ENCODE data around the gene GTF3C4. TPM values are rescaled to one million over a fixed set of nuclear protein-coding genes. Genes with fewer than 3 reads are reported as not detected.

The GTF3C4 gene
- total and polyA plus RNA-seq, 2 of the 8 experiments (the other 6 are each of a cell fraction or from before 2014, with no cell fraction given) = 6.8 to 39.2 TPM

GRCh38 chr9:132694144-132694543 is 23.9 kb downstream of the GTF3C4 start:
- Histone ChIP-seq H2BK5ac (ENCODE audit: low read depth, low read length) (no peak overlapping the region), H4K8ac (ENCODE audit: extremely low read depth, insufficient read depth, low read length) (no peak overlapping the region), H3K9ac (replicated peaks in 1 of 4; ENCODE audit: extremely low read depth in 1 of 4, low read depth in 3 of 4, low read length in 3 of 4) (no peak overlapping the region), H4K5ac (ENCODE audit: insufficient read length, low read depth, low read length) (no peak overlapping the region), H3K27me3 (replicated peaks in 1 of 4; ENCODE audit: control insufficient read depth in 3 of 4, extremely low read depth in 1 of 4, insufficient read depth in 3 of 4, low read length in 3 of 4) (no peaks in the 10 kb centered on the region), H3K36me3 (ENCODE audit: control insufficient read depth in 2 of 4, insufficient read depth in 4 of 4, low read length in 3 of 4) (peaks cover 3 to 21% (median 13%) of the 10 kb centered on the region in 4 experiments; a peak in 7 of 8 replicates), H3K79me1 (ENCODE audit: low read depth, low read length) (no peaks in the 10 kb centered on the region), H2AFZ (ENCODE audit: low read length) (no peak overlapping the region), H3K4ac (replicated peaks; ENCODE audit: insufficient read length, low read depth, low read length) (no peak overlapping the region), H3K4me1 (replicated peaks in 1 of 4; ENCODE audit: control insufficient read depth in 3 of 4, insufficient read depth in 4 of 4, low read length in 3 of 4) (no peaks in the 10 kb centered on the region), H4K91ac (replicated peaks; ENCODE audit: insufficient read length, low read length) (no peak overlapping the region), H2BK20ac (ENCODE audit: low read length) (no peak overlapping the region), H3K4me2 (ENCODE audit: insufficient read depth in 1 of 2, low read depth in 2 of 2, low read length in 2 of 2) (no peak overlapping the region), H2BK12ac (ENCODE audit: low read depth, low read length) (no peak overlapping the region), H3K4me3 (ENCODE audit: extremely low read depth in 1 of 4, insufficient read depth in 2 of 4, low read depth in 3 of 4, low read length in 4 of 4) (no peak overlapping the region), H3K27ac (ENCODE audit: low read depth, low read length) (no peak overlapping the region), H3K18ac (ENCODE audit: extremely low read depth, low read length) (no peak overlapping the region), H3K23me2 (ENCODE audit: low read depth, low read length) (no peaks in the 10 kb centered on the region), H3K23ac (ENCODE audit: insufficient read length) (no peak overlapping the region), H2BK120ac (replicated peaks; ENCODE audit: low read depth, low read length) (no peak overlapping the region), H2AK5ac (ENCODE audit: low read depth, low read length) (no peak overlapping the region), H4K20me1 (replicated peaks in 1 of 2; ENCODE audit: control insufficient read depth in 1 of 2, insufficient read depth in 2 of 2, low read length in 2 of 2) (peaks cover 4% of the 10 kb centered on the region in 2 experiments), H3K14ac (ENCODE audit: insufficient read length) (no peak overlapping the region), H3K9me3 (ENCODE audit: insufficient read depth in 2 of 2, low read depth in 1 of 2, low read length in 1 of 2) (peaks cover 4 to 24% of the 10 kb centered on the region in 2 experiments; a peak in 3 of 4 replicates), H3K56ac (replicated peaks; ENCODE audit: insufficient read length, low read depth, low read length) (no peak overlapping the region), H2BK15ac (ENCODE audit: low read length) (no peak overlapping the region), H3K79me2 (ENCODE audit: control insufficient read depth in 1 of 2, insufficient read depth in 2 of 2, low read length in 2 of 2) (no peaks in the 10 kb centered on the region)
- DNase-seq (ENCODE audit: low read depth in 1 of 2, low spot score in 2 of 2) = peak in 1 of 2 experiments; percentile 48
- POLR2A ChIA-PET (ENCODE audit: partially characterized antibody) = interaction anchor here (0.8 to 1.0 kb wide), 3 partner anchors 20 to 113 kb away, joined by 3 read pairs; no protein-coding TSS in a partner anchor
- WGBS, 2 experiments (ENCODE audit: extremely low coverage in 1 of 2, insufficient coverage in 1 of 2, insufficient read length in 1 of 2, insufficient replicate concordance in 2 of 2, low coverage in 1 of 2, low lambda C conversion rate in 2 of 2, missing lambda C conversion rate in 1 of 2) = 43% methylated on average over 2 of the region's 2 CpGs; no CpG with 5 or more reads in 1 of the 2 experiments
- TF ChIP-seq CTCF (IDR thresholded peaks at IDR 0.05; ENCODE audit: control extremely low read depth in 1 of 3, insufficient read depth in 1 of 3, low read depth in 1 of 3, low read length in 3 of 3) (peak in 2 of 3 experiments; percentile 68 to 72; a peak in 3 of 4 replicates), ASH2L (IDR thresholded peaks at IDR 0.05; ENCODE audit: low read length) (no peak), RAD21 (IDR thresholded peaks at IDR 0.05 in 1 of 2, conservative IDR thresholded peaks at IDR 0.05 in 1 of 2; ENCODE audit: low read depth in 2 of 2, low read length in 2 of 2) (peak; percentile 58 to 76)
- FAIRE-seq = peak; percentile 94
- CTCF ChIA-PET (ENCODE audit: partially characterized antibody) = interaction anchor here (0.5 to 5.2 kb wide), 32 partner anchors 10 to 592 kb away, joined by 3 to 29 read pairs (median 4); no protein-coding TSS in a partner anchor

Measured in H1 (cell line).